NB4 (cell line): Measurements from ENCODE around the gene KCTD1.

Experiments
- CTCF ChIP-seq: IDR thresholded peaks from one replicate; pipeline ENCODE4 v1.5.1; 2012; ENCODE audit warnings: low read depth, low read length
- POLR2A ChIP-seq: IDR thresholded peaks from 2 replicates; pipeline ENCODE4 v1.6.1; 2011; ENCODE audit warnings: mild to moderate bottlenecking; ENCODE audit not compliant: insufficient read length; ENCODE audit errors: extremely low read depth

DNA sequence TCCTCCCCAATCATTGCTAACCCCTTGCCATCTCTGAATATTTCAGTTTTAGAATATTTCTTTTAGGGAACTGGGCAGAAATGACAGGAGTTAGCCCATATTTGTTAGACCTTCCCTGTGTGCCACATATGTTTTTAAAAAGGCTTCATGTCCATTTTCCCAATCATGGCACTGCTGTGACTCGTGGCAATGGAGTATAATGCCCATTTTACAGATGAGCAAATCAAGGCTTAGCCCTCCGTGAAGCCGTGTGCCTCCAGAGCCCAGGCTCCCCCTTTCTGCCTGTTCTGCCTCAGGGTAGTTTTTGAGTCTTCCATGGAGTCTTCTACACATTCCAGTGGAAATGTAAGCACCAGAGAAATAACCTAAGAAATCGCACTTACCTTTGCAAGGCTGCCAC is 130.1 kb downstream of the KCTD1 start:
- TF ChIP-seq CTCF, result no peak
- TF ChIP-seq POLR2A, result no peak
